B cell (primary cell): ENCODE data around the gene CBLB. TPM values are rescaled to one million over a fixed set of nuclear protein-coding genes. Genes with fewer than 3 reads are reported as not detected.

Experiments used
- ATAC-seq: fragments of 200-7000 bp; cut with Tn5 transposase; one replicate; pipeline ENCODE4 v1.10.0; 2021; ENCODE audit warnings: low read depth, mild to moderate bottlenecking, moderate number of reproducible peaks, moderate library complexity
- CTCF ChIA-PET: fragments of 350-600 bp; sonication (Branson Sonifier 250); formaldehyde crosslinking; loops from one replicate; lab custom pipeline; 2021; ENCODE audit warnings: antibody characterized with exemption, inconsistent platforms; lab: Charles Lee
- POLR2A ChIA-PET: fragments of 350-600 bp; sonication (Branson Sonifier 250); formaldehyde crosslinking; loops from one replicate; lab custom pipeline; 2021; ENCODE audit warnings: antibody characterized with exemption; lab: Charles Lee
- DNase-seq: peaks from one replicate; pipeline ENCODE4 v3.0.0; 2013
- H2AFZ ChIP-seq: 2 replicates; pipeline ENCODE4 v1.6.1; 2012; ENCODE audit warnings: mild to moderate bottlenecking, low read depth, low read length; ENCODE audit not compliant: insufficient read depth, poor library complexity, severe bottlenecking
- H3K27ac ChIP-seq, 2 donors: 1 replicate in 1 of 2; 2 replicates in 1 of 2; pipeline ENCODE4 v1.5.1; 2012 to 2013; ENCODE audit warnings: low read length in 2 of 2, mild to moderate bottlenecking in 2 of 2, moderate library complexity in 1 of 2
- H3K27me3 ChIP-seq, 4 experiments: fragments of 200-600 bp in 1 of 4; sonication (generic) in 1 of 4; replicated peaks in 1 of 4; 1 replicate in 2 of 4; 2 replicates in 2 of 4; pipeline versions ENCODE4 v1.6.1 to v1.7.0; 2013 to 2016; ENCODE audit warnings: low read length in 3 of 4, mild to moderate bottlenecking in 2 of 4, mixed read lengths in 1 of 4, moderate library complexity in 1 of 4; ENCODE audit not compliant: insufficient read depth in 4 of 4, control insufficient read depth in 3 of 4; ENCODE audit errors: control extremely low read depth in 1 of 4
- H3K36me3 ChIP-seq, 2 experiments: replicated peaks in 1 of 2; 1 replicate in 1 of 2; 2 replicates in 1 of 2; pipeline versions ENCODE4 v1.6.1 to v1.7.1; 2013; ENCODE audit warnings: low read length in 1 of 2; ENCODE audit not compliant: insufficient read depth in 2 of 2, control insufficient read depth in 1 of 2; ENCODE audit errors: control extremely low read depth in 1 of 2, extremely low read depth in 1 of 2
- H3K4me1 ChIP-seq, 2 donors: fragments of 200-600 bp in 1 of 2; sonication (generic) in 1 of 2; 1 replicate in 1 of 2; 2 replicates in 1 of 2; pipeline versions ENCODE4 v1.5.1 to v1.6.1; 2013 to 2017; ENCODE audit warnings: low read length in 2 of 2; ENCODE audit not compliant: control insufficient read depth in 2 of 2, insufficient read depth in 2 of 2
- H3K4me2 ChIP-seq: replicated peaks from 2 replicates; pipeline ENCODE3; 2012; ENCODE audit warnings: mild to moderate bottlenecking, low read depth, low read length; ENCODE audit not compliant: poor library complexity, severe bottlenecking
- H3K4me3 ChIP-seq, 5 experiments: fragments of 200-600 bp in 1 of 5; sonication (generic) in 1 of 5; 1 replicate in 3 of 5; 2 replicates in 2 of 5; pipeline versions ENCODE4 v1.5.1 to v1.7.0; 2011 to 2016; ENCODE audit warnings: low read length in 4 of 5, mild to moderate bottlenecking in 4 of 5, low read depth in 2 of 5, control low read depth in 1 of 5, moderate library complexity in 1 of 5; ENCODE audit not compliant: insufficient read depth in 1 of 5; ENCODE audit errors: control extremely low read depth in 1 of 5, extremely low read depth in 1 of 5
- H3K79me2 ChIP-seq: fragments of 200-600 bp; sonication (generic); one replicate; pipeline ENCODE4 v1.6.0; 2016; ENCODE audit warnings: low read length; ENCODE audit not compliant: control insufficient read depth, insufficient read depth
- H3K9ac ChIP-seq: fragments of 200-600 bp; sonication (generic); 2 replicates; pipeline ENCODE4 v1.6.1; 2017; ENCODE audit warnings: mild to moderate bottlenecking, low read length, moderate library complexity
- H3K9me3 ChIP-seq, 3 donors: one replicate each; pipeline versions ENCODE4 v1.6.1 to v1.7.1; 2013; ENCODE audit warnings: low read length in 2 of 3; ENCODE audit not compliant: control insufficient read depth in 2 of 3, insufficient read depth in 1 of 3; ENCODE audit errors: control extremely low read depth in 1 of 3
- H4K20me1 ChIP-seq: 2 replicates; pipeline ENCODE4 v1.6.0; 2012; ENCODE audit warnings: mild to moderate bottlenecking, low read length; ENCODE audit not compliant: insufficient read depth, control insufficient read depth, poor library complexity, severe bottlenecking
- H3K27ac Mint-ChIP-seq: one replicate; pipeline ENCODE4 v1.8.0; 2021; ENCODE audit warnings: mixed read lengths
- H3K27me3 Mint-ChIP-seq: one replicate; pipeline ENCODE4 v1.8.0; 2021; ENCODE audit warnings: mixed read lengths
- H3K4me1 Mint-ChIP-seq: one replicate; pipeline ENCODE4 v1.8.0; 2021; ENCODE audit warnings: mixed read lengths
- H3K4me3 Mint-ChIP-seq: one replicate; pipeline ENCODE4 v1.8.0; 2021; ENCODE audit warnings: mixed read lengths
- H3K9me3 Mint-ChIP-seq: one replicate; pipeline ENCODE4 v1.8.0; 2022; ENCODE audit warnings: mixed read lengths; ENCODE audit not compliant: insufficient read depth
- EZH2 ChIP-seq: IDR thresholded peaks from 2 replicates; pipeline ENCODE4 v1.6.1; 2012; ENCODE audit warnings: borderline replicate concordance, low read depth, mild to moderate bottlenecking, moderate library complexity, low read length; ENCODE audit not compliant: insufficient read depth, poor library complexity, severe bottlenecking
- WGBS: methylation state at CpG from one replicate; pipeline ENCODE4 v1.1.5; 2013; ENCODE audit warnings: missing lambda C conversion rate; ENCODE audit not compliant: insufficient coverage; 5-methylcytosine and 5-hydroxymethylcytosine counted together
- intact Hi-C: fragments of 100-400 bp; cut with micrococcal nuclease; formaldehyde crosslinking; loops from one replicate; pipeline ENCODE4 v1.10.0; 2022
- polyA plus RNA-seq: library from polyadenylated mRNA; depleted of rRNA; stranded (reverse); fragments of >200 nt; gene quantifications from 2 replicates; pipeline ENCODE4 v1.2.3, GENCODE V29; 2012
- total RNA-seq, 2 donors: library from RNA; stranded (reverse); fragments of 120-200 nt in 1 of 2; gene quantifications; 1 replicate in 1 of 2; 2 replicates in 1 of 2; pipeline versions ENCODE4 v1.2.3 to v1.2.4, GENCODE V29; 2013 to 2022
- TF ChIP-seq, protein P1 (sequence below): fragments of 200-600 bp; IDR thresholded peaks from one replicate; pipeline ENCODE4 v1.8.0; 2022; ENCODE audit warnings: antibody characterized with exemption, mild to moderate bottlenecking

The CBLB gene
- total and polyA plus RNA-seq, 2 donors (not counting 1 experiment from before 2014, with no cell fraction given) = 19.0 to 135 TPM

GRCh38 chr3:105722943-105723556 is 145.8 kb downstream of the CBLB start:
- Histone ChIP-seq H3K27me3 (no peaks in the 10 kb centered on the region), H3K9ac (no peak overlapping the region), H3K4me3 (peak overlapping the region in 1 of 5 experiments; percentile 29), H3K36me3 (peaks cover 3 to 22% of the 10 kb centered on the region in 2 experiments), H3K4me1 (peaks cover 4 to 15% of the 10 kb centered on the region in 2 donors), H2AFZ (no peak overlapping the region), H3K4me2 (peak overlapping the region; percentile 45), H3K27ac (peak overlapping the region in 1 of 2 donors; percentile 35), H3K79me2 (no peaks in the 10 kb centered on the region), H3K9me3 (no peaks in the 10 kb centered on the region), H4K20me1 (no peaks in the 10 kb centered on the region)
- Mint-ChIP-seq H3K4me3 (peak overlapping the region; percentile 26), H3K9me3 (no peaks in the 10 kb centered on the region), H3K27me3 (no peaks in the 10 kb centered on the region), H3K4me1 (peaks cover 18% of the 10 kb centered on the region), H3K27ac (peak overlapping the region; percentile 51)
- ChIA-PET POLR2A (no interaction called here), CTCF (no interaction called here)
- no CpG with 5 or more reads among the region's 3 CpGs for WGBS
- DNase-seq (peak; percentile 77), ATAC-seq (peak; percentile 96)
- intact Hi-C loops = loop anchor here (1.0 to 5.0 kb wide), 5 partner anchors 30 to 534 kb away; partner anchors contain the start of gene CBLB
- TF ChIP-seq, protein P1, sequence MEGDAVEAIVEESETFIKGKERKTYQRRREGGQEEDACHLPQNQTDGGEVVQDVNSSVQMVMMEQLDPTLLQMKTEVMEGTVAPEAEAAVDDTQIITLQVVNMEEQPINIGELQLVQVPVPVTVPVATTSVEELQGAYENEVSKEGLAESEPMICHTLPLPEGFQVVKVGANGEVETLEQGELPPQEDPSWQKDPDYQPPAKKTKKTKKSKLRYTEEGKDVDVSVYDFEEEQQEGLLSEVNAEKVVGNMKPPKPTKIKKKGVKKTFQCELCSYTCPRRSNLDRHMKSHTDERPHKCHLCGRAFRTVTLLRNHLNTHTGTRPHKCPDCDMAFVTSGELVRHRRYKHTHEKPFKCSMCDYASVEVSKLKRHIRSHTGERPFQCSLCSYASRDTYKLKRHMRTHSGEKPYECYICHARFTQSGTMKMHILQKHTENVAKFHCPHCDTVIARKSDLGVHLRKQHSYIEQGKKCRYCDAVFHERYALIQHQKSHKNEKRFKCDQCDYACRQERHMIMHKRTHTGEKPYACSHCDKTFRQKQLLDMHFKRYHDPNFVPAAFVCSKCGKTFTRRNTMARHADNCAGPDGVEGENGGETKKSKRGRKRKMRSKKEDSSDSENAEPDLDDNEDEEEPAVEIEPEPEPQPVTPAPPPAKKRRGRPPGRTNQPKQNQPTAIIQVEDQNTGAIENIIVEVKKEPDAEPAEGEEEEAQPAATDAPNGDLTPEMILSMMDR = no peak
- no peak for TF ChIP-seq EZH2

DNA sequence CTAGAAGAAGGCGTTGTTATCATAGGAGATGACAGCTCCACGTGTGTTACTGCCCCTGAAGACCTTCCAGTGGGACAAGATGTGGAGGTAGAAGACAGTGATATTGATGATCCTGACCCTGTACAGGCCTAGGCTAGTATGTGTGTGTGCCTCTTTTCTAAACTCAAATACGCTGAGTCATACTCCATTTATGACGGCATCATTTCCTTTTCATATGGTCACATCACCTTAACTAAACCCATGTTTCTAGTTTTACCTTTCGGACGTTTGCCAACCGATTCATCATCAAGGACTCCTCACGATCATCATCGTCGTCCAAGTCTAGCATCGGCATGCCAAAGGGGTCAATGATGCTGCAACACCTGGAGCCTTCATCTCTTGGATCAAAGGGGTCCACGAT is 149.0 kb downstream of the CBLB start:
- DNase-seq (no peak), ATAC-seq (no peak)
- H3K27me3 Mint-ChIP-seq = no peaks in the 10 kb centered on the region
- H2AFZ ChIP-seq = no peak overlapping the region
- 92% methylated on average over 11 of the region's 12 CpGs for WGBS
- CTCF ChIA-PET = no interaction called here
- POLR2A ChIA-PET = no interaction called here
- H3K4me1 Mint-ChIP-seq = peaks cover 18% of the 10 kb centered on the region
- no peak overlapping the region for H3K4me2 ChIP-seq
- H3K9me3 ChIP-seq = no peaks in the 10 kb centered on the region
- TF ChIP-seq, protein P1 = no peak
- no peak for TF ChIP-seq EZH2
- H3K27ac ChIP-seq = no peak overlapping the region
- H3K9me3 Mint-ChIP-seq = no peaks in the 10 kb centered on the region
- peaks cover 4 to 15% of the 10 kb centered on the region in 2 donors for H3K4me1 ChIP-seq
- intact Hi-C loops = loop anchor here (5.0 kb wide), 1 partner anchor 538 kb away; no protein-coding TSS in a partner anchor
- no peaks in the 10 kb centered on the region for H4K20me1 ChIP-seq
- no peak overlapping the region for H3K9ac ChIP-seq
- H3K4me3 Mint-ChIP-seq = no peak overlapping the region
- H3K79me2 ChIP-seq = no peaks in the 10 kb centered on the region
- no peak overlapping the region for H3K4me3 ChIP-seq
- no peaks in the 10 kb centered on the region for H3K27me3 ChIP-seq
- no peak overlapping the region for H3K27ac Mint-ChIP-seq
- peaks cover 3 to 32% of the 10 kb centered on the region in 2 experiments for H3K36me3 ChIP-seq
